OCI-LY3 (cell line): Measurements from ENCODE around the gene OSBPL6.

Experiments
- H2AFZ ChIP-seq: fragments of 200-600, 300-600 bp; shearing (Covaris generic); 2 replicates; pipeline ENCODE4 v1.6.0; 2014; ENCODE audit warnings: antibody characterized with exemption, low read depth, low read length
- H3K27ac ChIP-seq: fragments of 200-600, 300-600 bp; sonication (generic); 2 replicates; pipeline ENCODE4 v1.5.1; 2014; ENCODE audit warnings: mild to moderate bottlenecking, low read length, moderate library complexity, mixed read lengths
- H3K27me3 ChIP-seq: fragments of 200-600, 300-600 bp; sonication (generic); 2 replicates; pipeline ENCODE4 v1.6.1; 2014; ENCODE audit warnings: low read depth, low read length, mixed read lengths
- H3K36me3 ChIP-seq: fragments of 200-600, 300-600 bp; sonication (generic); replicated peaks from 2 replicates; pipeline ENCODE3; 2014; ENCODE audit warnings: low read depth, low read length, mixed read lengths
- H3K4me1 ChIP-seq: fragments of 300-600, 200-600 bp; sonication (generic); 2 replicates; pipeline ENCODE4 v1.6.1; 2014; ENCODE audit warnings: low read length, mixed read lengths
- H3K4me2 ChIP-seq: fragments of 200-600, 300-600 bp; sonication (generic); 2 replicates; pipeline ENCODE4 v1.6.1; 2014; ENCODE audit warnings: low read length, mixed read lengths
- H3K4me3 ChIP-seq: fragments of 300-600, 200-600 bp; sonication (generic); 2 replicates; pipeline ENCODE4 v1.5.1; 2014; ENCODE audit warnings: antibody characterized with exemption, mild to moderate bottlenecking, low read length, moderate library complexity
- H3K79me2 ChIP-seq: fragments of 300-600, 200-600 bp; shearing (Covaris generic); 2 replicates; pipeline ENCODE4 v1.6.1; 2014; ENCODE audit warnings: mild to moderate bottlenecking, low read length, mixed read lengths
- H3K9ac ChIP-seq: fragments of 300-600, 200-600 bp; shearing (Covaris generic); 2 replicates; pipeline ENCODE4 v1.6.0; 2014; ENCODE audit warnings: mild to moderate bottlenecking, low read length, moderate library complexity
- H3K9me3 ChIP-seq: fragments of 200-600, 300-600 bp; shearing (Covaris generic); 2 replicates; pipeline ENCODE4 v1.6.1; 2014; ENCODE audit warnings: low read length, mixed read lengths; ENCODE audit not compliant: insufficient read depth
- H4K20me1 ChIP-seq: fragments of 200-600, 300-600 bp; sonication (generic); 2 replicates; pipeline ENCODE4 v1.6.1; 2016; ENCODE audit warnings: low read length, mixed read lengths; ENCODE audit not compliant: insufficient read depth
- EZH2phosphoT487 ChIP-seq: fragments of 200-600 bp; shearing (Covaris generic); IDR thresholded peaks from 2 replicates; pipeline ENCODE4 v1.6.1; 2018; ENCODE audit warnings: antibody characterized with exemption, mixed run types, low read depth
- TF ChIP-seq, protein P1 (sequence below): fragments of 200-600, 300-600 bp; sonication (generic); IDR thresholded peaks from 2 replicates; pipeline ENCODE4 v1.5.1; 2014; ENCODE audit warnings: antibody characterized with exemption, low read length, low read depth

OSBPL6 gene

DNA sequence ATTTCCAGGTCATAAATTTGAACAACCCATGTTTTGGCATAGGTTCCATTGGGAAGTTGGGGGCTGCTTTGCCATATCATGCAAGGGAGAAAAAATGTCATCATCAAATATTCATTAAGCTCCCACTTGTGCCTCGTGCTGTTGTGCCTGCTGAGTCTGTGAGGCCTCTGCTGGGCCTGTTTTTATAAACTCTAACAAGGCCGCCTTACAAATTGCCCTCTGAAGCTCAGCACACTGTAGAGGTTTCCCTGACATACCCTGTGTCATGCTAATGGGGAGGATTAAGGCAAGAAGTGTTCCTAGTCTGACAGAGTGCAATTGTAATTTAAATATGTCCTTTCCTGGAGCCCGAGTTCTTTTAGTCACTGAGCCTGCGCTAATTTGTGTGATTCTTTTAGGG, 17.6 kb downstream of the OSBPL6 start:
- TF ChIP-seq, protein P1, sequence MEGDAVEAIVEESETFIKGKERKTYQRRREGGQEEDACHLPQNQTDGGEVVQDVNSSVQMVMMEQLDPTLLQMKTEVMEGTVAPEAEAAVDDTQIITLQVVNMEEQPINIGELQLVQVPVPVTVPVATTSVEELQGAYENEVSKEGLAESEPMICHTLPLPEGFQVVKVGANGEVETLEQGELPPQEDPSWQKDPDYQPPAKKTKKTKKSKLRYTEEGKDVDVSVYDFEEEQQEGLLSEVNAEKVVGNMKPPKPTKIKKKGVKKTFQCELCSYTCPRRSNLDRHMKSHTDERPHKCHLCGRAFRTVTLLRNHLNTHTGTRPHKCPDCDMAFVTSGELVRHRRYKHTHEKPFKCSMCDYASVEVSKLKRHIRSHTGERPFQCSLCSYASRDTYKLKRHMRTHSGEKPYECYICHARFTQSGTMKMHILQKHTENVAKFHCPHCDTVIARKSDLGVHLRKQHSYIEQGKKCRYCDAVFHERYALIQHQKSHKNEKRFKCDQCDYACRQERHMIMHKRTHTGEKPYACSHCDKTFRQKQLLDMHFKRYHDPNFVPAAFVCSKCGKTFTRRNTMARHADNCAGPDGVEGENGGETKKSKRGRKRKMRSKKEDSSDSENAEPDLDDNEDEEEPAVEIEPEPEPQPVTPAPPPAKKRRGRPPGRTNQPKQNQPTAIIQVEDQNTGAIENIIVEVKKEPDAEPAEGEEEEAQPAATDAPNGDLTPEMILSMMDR: no peak
- TF ChIP-seq EZH2phosphoT487: no peak
- Histone ChIP-seq H3K27ac (no peak overlapping the region), H4K20me1 (no peaks in the 10 kb centered on the region), H2AFZ (no peak overlapping the region), H3K27me3 (no peaks in the 10 kb centered on the region), H3K9ac (no peak overlapping the region), H3K9me3 (no peaks in the 10 kb centered on the region), H3K4me3 (no peak overlapping the region), H3K36me3 (no peaks in the 10 kb centered on the region), H3K4me1 (peaks cover 3% of the 10 kb centered on the region; the same call in 1 of the 2 replicates), H3K79me2 (no peaks in the 10 kb centered on the region), H3K4me2 (no peak overlapping the region)

DNA sequence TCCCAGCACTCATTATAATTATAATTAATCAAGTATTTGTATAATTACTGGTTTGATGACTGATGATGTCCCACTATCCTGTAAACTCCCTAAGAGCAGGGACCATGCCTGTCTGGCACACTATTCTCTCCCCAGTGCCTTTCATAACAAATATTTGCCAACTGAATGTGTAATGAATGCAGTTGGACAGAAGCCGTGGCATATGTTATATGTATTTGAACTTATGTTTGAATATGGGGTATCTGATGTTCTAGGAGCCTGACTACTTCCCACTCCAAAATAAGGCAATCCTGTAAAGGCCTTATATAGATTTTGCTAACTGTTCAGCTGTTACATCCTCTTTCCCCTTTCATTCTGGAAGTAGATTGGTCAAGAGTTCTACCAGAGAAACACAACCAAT, 19.7 kb downstream of the OSBPL6 start:
- TF ChIP-seq, protein P1: no peak
- TF ChIP-seq EZH2phosphoT487: no peak

DNA sequence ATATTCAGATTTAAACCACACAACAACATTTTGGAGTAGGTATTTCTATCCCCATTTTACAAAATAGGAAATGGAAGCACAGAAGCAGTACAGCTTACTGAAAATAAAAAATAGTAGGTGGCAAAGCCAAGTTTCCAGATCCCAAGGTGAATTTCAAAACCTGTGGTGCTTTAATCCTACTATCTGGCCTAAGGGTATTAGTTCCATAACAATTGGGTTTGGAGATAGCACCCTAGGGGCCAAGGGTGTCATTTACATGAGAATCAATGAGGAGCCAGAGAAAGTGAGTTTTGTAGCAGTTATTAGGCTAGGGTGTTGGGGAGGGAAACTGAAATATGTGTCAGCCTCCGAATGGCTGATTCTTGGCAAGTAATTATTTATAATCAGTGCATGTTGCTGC, 24.9 kb downstream of the OSBPL6 start:
- Histone ChIP-seq H2AFZ (no peak overlapping the region), H3K27ac (no peak overlapping the region), H4K20me1 (no peaks in the 10 kb centered on the region), H3K27me3 (peaks cover 4% of the 10 kb centered on the region; the same call in 1 of the 2 replicates), H3K36me3 (no peaks in the 10 kb centered on the region), H3K79me2 (no peaks in the 10 kb centered on the region), H3K9me3 (no peaks in the 10 kb centered on the region), H3K4me2 (no peak overlapping the region), H3K9ac (no peak overlapping the region), H3K4me3 (no peak overlapping the region), H3K4me1 (no peaks in the 10 kb centered on the region)
- TF ChIP-seq, protein P1: no peak
- no peak for TF ChIP-seq EZH2phosphoT487

More for the DNA sequence above, 19.7 kb downstream of the OSBPL6 start:
- Histone ChIP-seq H3K9me3 (no peaks in the 10 kb centered on the region), H3K9ac (no peak overlapping the region), H3K4me2 (no peak overlapping the region), H2AFZ (no peak overlapping the region), H3K27ac (no peak overlapping the region), H3K36me3 (no peaks in the 10 kb centered on the region), H3K4me3 (no peak overlapping the region), H4K20me1 (no peaks in the 10 kb centered on the region), H3K27me3 (no peaks in the 10 kb centered on the region), H3K4me1 (peaks cover 3% of the 10 kb centered on the region; the same call in 1 of the 2 replicates), H3K79me2 (no peaks in the 10 kb centered on the region)

DNA sequence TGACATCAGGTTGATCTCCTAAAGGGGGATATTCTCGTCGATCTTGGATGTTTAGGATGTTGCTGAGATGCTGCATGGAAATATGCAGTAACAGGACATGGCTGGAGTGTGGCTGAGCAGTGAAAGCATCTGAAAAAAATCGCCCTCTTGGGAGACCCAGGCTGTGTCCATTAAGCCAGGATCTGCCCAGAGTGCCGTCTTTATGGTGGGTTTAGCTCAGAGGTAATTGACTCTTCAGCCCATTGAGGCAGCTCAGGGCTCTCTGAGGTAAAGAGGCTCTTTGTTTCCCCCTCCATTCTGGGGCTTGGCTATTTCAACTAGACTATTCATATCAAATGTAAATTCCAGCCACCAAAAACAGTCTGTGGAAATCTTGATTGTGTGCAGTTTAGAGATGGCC, 26.5 kb downstream of the OSBPL6 start:
- TF ChIP-seq, protein P1: no peak
- TF ChIP-seq EZH2phosphoT487: no peak
- Histone ChIP-seq H3K79me2 (no peaks in the 10 kb centered on the region), H3K27me3 (peaks cover 4% of the 10 kb centered on the region; the same call in 1 of the 2 replicates), H3K9me3 (no peaks in the 10 kb centered on the region), H2AFZ (no peak overlapping the region), H3K27ac (no peak overlapping the region), H3K4me1 (no peaks in the 10 kb centered on the region), H3K4me2 (no peak overlapping the region), H4K20me1 (no peaks in the 10 kb centered on the region), H3K36me3 (no peaks in the 10 kb centered on the region), H3K4me3 (no peak overlapping the region), H3K9ac (no peak overlapping the region)
